ENCODE measurements around the gene ZIC5.
"Not testable (repeated sequence)": the region's sequence is repeated elsewhere in the genome, so short reads cannot be mapped to it uniquely, and the experiment has no call there.

The ZIC5 gene

DNA sequence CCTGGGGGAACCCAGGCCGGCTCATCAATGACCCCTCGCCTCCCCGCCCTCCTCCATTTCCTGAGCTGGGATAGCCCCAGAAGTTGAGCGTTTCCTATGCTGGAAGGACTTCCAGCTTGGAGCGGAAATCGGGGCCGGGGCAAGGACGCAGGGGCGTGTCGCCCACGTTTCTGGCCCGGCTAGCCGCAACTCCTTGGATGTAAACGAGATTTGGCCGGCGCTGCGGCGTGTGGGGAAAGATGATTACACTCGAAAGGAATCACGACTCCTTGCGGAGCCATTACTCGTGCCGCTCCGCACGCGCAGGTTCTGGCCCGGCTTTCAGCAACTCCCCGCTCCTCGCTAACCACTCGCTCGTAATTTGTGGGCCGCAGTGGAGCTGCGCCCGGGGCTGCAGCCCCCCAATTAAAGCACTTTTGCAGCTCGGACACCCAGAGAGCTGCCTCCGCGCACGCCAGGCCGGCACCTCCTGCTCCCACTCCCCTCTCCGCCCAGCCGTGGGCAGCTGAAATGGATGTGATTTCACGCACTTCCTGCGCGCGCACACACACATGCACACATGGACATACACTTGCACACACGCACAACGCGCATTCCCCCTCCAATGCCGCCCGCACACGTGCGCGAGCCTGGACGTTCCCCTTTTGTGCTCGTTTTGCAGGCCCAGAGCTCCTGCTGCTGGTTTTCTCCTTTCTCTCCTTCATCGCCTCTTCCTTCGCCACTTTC lies 15.7 kb downstream of the ZIC5 start:
- peak; percentile 51 for DNase-seq (ENCODE audit: low read depth, low spot score)
- H3K4me3 ChIP-seq (ENCODE audit: low read depth, low read length): peak overlapping the region; percentile 26
- TF ChIP-seq CTCF (IDR thresholded peaks at IDR 0.05; ENCODE audit: low read depth, low read length): no peak
- in situ Hi-C loops (cut with HindIII; ENCODE audit: low sequenced_read_pairs): no loop called here

DNA sequence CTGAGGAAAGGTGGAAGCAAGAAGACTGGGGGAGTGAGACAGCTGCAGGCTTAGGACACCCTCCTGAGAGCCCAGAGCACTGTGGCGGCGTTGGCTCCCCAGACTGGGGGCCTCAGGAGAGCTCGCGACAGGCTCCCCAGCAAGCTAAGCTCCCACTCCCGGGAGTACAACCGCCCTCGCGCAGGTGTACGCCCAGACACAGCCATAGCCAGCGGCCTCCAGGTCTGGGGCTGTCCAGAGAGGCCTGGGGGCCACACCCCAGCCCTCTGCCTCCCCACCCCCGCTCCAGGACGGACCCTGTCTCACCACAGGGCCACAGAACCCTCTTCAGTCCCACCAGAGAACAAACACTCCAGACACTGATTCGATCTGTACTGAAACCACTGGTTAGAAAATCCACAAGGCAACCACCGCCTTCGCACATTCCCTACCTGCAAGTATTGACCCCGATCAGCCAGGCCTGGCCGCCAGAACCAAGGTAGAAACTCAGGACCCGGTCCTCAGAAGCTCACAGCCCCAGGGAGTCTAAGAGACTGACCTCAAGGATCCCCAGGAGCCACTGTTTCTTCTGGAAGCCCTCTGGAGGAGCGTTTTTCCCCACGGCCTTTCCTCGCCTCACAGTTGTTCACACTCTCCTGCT lies 16.3 kb downstream of the ZIC5 start:
- no peak overlapping the region for H3K4me3 ChIP-seq (ENCODE audit: low read depth, low read length)
- TF ChIP-seq CTCF (IDR thresholded peaks at IDR 0.05; ENCODE audit: low read depth, low read length): no peak
- in situ Hi-C loops (cut with HindIII; ENCODE audit: low sequenced_read_pairs): no loop called here
- DNase-seq (ENCODE audit: low read depth, low spot score): no peak

GRCh38 chr13:99953138-99953755 lies 18.3 kb downstream of the ZIC5 start:
- H3K4me3 ChIP-seq (ENCODE audit: low read depth, low read length): no peak overlapping the region
- TF ChIP-seq CTCF (IDR thresholded peaks at IDR 0.05; ENCODE audit: low read depth, low read length): no peak
- in situ Hi-C loops (cut with HindIII; ENCODE audit: low sequenced_read_pairs): no loop called here
- DNase-seq (ENCODE audit: low read depth, low spot score): no peak

- H3K4me3 ChIP-seq (ENCODE audit: low read depth, low read length); in situ Hi-C loops (cut with HindIII; ENCODE audit: low sequenced_read_pairs); DNase-seq (ENCODE audit: low read depth, low spot score): not testable (repeated sequence)
Observed at GRCh38 chr13:99951666-99952065, 19.9 kb downstream of the ZIC5 start.

DNA sequence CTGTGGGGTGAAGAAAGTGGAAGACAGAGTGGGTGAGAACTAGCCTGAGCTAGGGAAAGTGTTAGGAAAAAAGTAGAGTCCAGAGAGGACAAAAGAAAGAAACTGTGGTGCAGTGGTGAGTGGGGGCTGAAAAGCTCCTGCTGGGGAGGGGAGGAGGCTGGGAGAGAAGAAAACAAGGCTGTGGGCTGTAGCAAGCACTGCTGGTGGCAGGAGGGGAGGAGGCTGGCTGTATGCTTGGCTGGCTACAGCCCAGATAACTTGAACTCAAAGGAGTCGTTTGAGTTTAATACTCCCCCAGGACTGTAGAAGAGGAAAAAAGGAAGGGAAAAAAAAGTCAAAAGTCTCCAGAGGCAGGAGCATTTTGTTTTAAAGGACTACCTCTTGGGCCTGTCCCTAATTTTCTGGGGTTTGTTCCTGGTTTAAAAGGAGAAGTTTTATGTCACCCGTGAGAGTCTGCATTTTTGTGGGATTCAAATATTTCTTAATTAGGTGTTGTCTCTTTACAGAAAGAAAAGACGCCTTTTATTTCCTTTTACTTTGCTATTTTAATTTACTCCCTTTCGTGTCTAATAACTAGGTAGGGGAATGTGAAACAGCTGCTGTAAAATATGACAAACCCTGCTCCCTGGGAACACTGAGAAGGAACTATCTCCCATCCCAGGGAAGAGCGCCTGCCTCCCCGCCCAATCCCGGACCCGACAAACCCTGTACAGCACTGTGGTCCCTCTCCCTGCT lies 21.7 kb downstream of the ZIC5 start:
- TF ChIP-seq CTCF (IDR thresholded peaks at IDR 0.05; ENCODE audit: low read depth, low read length): no peak
- no peak for DNase-seq (ENCODE audit: low read depth, low spot score)
- no peak overlapping the region for H3K4me3 ChIP-seq (ENCODE audit: low read depth, low read length)
- in situ Hi-C loops (cut with HindIII; ENCODE audit: low sequenced_read_pairs): no loop called here

DNA sequence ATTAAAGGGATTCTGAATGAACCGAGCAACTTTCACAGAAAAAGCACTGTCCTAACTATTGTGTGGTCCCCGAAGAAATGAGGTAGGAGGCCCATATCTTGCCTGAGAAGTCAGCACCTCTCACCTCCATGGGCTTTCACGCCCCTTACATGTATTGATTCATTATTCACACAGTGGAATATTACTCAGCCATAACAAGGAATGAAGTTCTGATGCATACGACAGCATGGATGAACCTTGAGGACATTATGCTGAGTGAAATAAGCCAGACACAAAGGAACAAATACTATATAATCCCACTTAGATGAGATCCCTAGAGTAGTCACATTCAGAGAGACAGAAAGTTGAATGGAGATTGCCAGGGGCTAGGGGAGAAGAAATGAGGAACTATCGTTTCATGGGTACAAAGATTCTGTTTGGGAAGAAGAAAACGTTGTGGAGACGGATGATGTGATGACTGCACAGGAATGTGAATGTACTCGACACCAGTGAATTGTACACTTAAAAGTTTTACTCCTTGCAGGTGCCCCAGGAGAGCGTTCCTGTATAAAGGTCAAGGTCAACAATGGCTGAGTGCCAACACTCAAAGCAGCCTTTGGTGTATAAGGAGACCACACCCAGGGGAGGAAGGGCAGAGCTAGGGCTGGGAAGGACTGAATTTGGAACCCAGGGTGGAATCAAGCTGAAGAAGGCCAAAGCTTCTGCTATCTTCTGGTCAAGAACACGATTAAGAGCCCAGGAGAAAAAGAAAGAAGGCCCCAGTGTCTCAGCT lies 22.5 kb downstream of the ZIC5 start:
- no peak for TF ChIP-seq CTCF (IDR thresholded peaks at IDR 0.05; ENCODE audit: low read depth, low read length)
- in situ Hi-C loops (cut with HindIII; ENCODE audit: low sequenced_read_pairs): no loop called here
- no peak for DNase-seq (ENCODE audit: low read depth, low spot score)
- H3K4me3 ChIP-seq (ENCODE audit: low read depth, low read length): no peak overlapping the region
